D721Med (cell line): Measurements from ENCODE around the gene CDKN2B.
"Not testable (repeated sequence)": the region's sequence is repeated elsewhere in the genome, so short reads cannot be mapped to it uniquely, and the experiment has no call there.

Experiments
- DNase-seq: peaks from one replicate; pipeline ENCODE4 v3.0.0; 2011; ENCODE audit warnings: low spot score; ENCODE audit not compliant: insufficient read length
- FAIRE-seq: peaks from 2 replicates; lab custom pipeline; 2011; peaks lifted over from hg19 to GRCh38; lab: Jason Lieb, UNC
- CTCF ChIP-seq: IDR thresholded peaks from 2 replicates; pipeline ENCODE4 v1.5.1; 2012; ENCODE audit warnings: mild to moderate bottlenecking, control low read depth; ENCODE audit not compliant: insufficient read depth; ENCODE audit errors: missing control alignments

CDKN2B gene

GRCh38 chr9:21967702-21968101 is 41.4 kb downstream of the CDKN2B start:
- no peak for FAIRE-seq
- no peak for TF ChIP-seq CTCF
- no peak for DNase-seq

DNA sequence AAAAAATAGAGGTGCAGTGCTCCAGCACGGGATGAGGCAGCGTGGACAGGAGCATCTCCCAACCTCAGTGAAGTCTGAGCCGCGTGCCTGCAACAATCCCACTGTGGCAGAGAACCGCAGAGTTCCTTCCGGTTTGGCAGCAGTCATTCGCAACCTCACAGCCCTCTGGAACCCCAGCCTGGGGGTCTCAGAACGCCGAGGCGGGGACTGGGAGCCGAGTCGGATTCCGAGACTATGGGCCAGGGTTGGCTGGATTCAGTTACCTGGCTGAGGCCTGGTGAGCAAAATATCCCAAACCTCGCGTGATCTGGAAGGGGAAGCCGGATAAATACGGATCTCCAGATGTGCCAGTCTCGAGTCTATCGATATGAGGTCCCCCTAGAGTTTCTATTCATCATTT is 41.9 kb downstream of the CDKN2B start:
- no peak for TF ChIP-seq CTCF
- DNase-seq, result no peak
- no peak for FAIRE-seq

DNA sequence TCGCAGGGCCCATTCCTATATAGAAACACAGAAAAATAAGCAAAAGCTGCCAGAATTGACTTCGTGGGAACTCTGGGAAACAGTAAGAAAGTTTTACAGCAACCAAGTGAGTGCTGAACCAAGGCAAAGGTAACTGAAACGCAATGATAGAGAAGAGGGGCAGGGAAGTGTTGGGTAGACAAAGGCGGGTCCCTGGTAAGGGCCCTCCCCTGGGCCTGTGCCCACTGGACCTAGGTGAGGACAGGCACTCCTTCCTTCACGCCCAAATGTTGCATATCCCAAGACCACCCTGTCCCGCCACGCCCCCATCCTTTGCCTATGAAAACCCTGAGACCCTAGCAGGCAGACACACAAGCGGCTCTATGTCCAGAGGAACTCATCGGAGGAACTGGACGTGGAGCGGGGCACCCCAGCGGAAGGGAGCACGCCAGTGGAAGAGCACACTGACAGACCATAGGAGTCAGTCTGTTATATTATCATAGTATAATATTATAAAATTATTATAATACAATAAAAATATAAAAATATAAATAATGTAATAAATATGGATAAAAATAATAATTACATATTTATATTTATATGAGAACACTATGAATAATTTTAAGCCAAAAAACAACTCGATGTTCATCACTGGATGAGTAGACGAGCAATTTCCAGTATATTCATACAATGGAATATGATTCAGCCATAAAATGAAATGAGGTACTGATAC is 42.8 kb downstream of the CDKN2B start:
- TF ChIP-seq CTCF, result no peak
- FAIRE-seq (no peak), DNase-seq (no peak)

- DNase-seq (no peak), FAIRE-seq (no peak)
- peak; percentile 23 for TF ChIP-seq CTCF
Measured at GRCh38 chr9:21965401-21965951, 43.6 kb downstream of the CDKN2B start.

- DNase-seq (no peak), FAIRE-seq (no peak)
- no peak for TF ChIP-seq CTCF
Measured at GRCh38 chr9:21964925-21965385, 44.1 kb downstream of the CDKN2B start.

DNA sequence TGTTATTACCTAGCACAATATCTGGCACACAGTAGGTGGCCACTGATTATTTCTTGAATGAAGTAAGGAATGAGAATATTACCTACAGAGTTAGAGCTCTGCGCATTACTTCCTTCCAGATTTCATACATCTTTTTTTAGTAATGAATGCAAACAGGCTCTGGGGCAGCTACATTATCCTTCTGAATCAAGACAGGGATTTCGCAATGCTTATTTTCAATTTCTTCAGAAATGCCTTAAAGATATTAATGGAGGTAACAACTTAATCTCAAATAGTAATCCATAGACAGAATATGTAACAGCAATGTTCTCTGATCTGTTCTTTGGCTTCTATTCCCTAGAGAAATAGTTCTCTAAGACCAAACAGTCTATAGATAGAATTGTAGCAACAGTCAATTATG is 47.5 kb downstream of the CDKN2B start:
- FAIRE-seq (no peak), DNase-seq (no peak)
- TF ChIP-seq CTCF, result no peak

DNA sequence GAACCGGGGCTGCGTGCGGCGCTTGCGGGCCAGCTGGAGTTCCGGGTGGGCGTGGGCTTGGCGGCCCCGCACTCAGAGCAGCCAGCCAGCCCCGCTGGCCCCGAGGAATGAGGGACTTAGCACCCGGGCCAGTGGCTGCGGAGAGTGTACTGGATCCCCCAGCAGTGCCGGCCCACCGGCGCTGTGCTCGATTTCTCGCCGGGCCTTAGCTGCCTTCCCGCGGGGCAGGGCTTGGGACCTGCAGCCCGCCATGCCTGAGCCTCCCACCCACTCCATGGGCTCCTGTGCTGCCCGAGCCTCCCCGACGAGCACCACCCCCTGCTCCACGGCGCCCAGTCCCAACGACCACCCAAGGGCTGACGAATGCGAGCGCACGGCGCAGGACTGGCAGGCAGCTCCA is 49.8 kb downstream of the CDKN2B start:
- not testable (repeated sequence) for FAIRE-seq

More for the DNA sequence above, 49.8 kb downstream of the CDKN2B start:
- DNase-seq, result not testable (repeated sequence)
